GM10266 (cell line): ENCODE data around the gene SURF2.
A peak's percentile ranks its signal among the peaks of the same experiment; 100 is the strongest.
"Not testable (repeated sequence)": the region's sequence is repeated elsewhere in the genome, so short reads cannot be mapped to it uniquely, and the experiment has no call there.

Experiments used
- DNase-seq: peaks from one replicate; pipeline ENCODE4 v3.0.0; 2012; ENCODE audit errors: extremely low spot score
- CTCF ChIP-seq: IDR thresholded peaks from 2 replicates; pipeline ENCODE4 v1.5.1; 2012; ENCODE audit warnings: mild to moderate bottlenecking, low read depth; ENCODE audit not compliant: control insufficient read depth, insufficient read depth; ENCODE audit errors: missing control alignments

The SURF2 gene

GRCh38 chr9:133370685-133371084 is 14.3 kb downstream of the SURF2 start:
- no peak for TF ChIP-seq CTCF
- no peak for DNase-seq

- no peak for DNase-seq
- TF ChIP-seq CTCF: no peak
Observed at GRCh38 chr9:133371261-133371711, 14.9 kb downstream of the SURF2 start.

- no peak for TF ChIP-seq CTCF
- no peak for DNase-seq
Observed at GRCh38 chr9:133372144-133372543, 15.8 kb downstream of the SURF2 start.

- DNase-seq: no peak
- no peak for TF ChIP-seq CTCF
Observed at GRCh38 chr9:133374612-133375115, 18.3 kb downstream of the SURF2 start.

- DNase-seq: peak; percentile 76
- peak; percentile 33 for TF ChIP-seq CTCF
Observed at GRCh38 chr9:133375116-133375723, 18.9 kb downstream of the SURF2 start.

- no peak for TF ChIP-seq CTCF
- DNase-seq: peak; percentile 100
Observed at GRCh38 chr9:133375724-133376654, 19.6 kb downstream of the SURF2 start, which contains the start of the genes STKLD1 and SURF4. Gene STKLD1 (plus strand): TSS chr9:133376366. CDS start chr9:133376474, 108 bp downstream. Gene SURF4 (minus strand): TSS chr9:133376060. CDS start chr9:133375969, 91 bp downstream.

GRCh38 chr9:133377280-133377679 is 20.9 kb downstream of the SURF2 start:
- not testable (repeated sequence) for DNase-seq
